SKM-1 (cell line): ENCODE data around the gene TRIM43.
"Not testable (repeated sequence)": the region's sequence is repeated elsewhere in the genome, so short reads cannot be mapped to it uniquely, and the experiment has no call there.

Experiments
- DNase-seq: peaks from one replicate; lab custom pipeline; 2025; ENCODE audit not compliant: unreplicated experiment; lab: John Stamatoyannopoulos, UW

Gene TRIM43

DNA sequence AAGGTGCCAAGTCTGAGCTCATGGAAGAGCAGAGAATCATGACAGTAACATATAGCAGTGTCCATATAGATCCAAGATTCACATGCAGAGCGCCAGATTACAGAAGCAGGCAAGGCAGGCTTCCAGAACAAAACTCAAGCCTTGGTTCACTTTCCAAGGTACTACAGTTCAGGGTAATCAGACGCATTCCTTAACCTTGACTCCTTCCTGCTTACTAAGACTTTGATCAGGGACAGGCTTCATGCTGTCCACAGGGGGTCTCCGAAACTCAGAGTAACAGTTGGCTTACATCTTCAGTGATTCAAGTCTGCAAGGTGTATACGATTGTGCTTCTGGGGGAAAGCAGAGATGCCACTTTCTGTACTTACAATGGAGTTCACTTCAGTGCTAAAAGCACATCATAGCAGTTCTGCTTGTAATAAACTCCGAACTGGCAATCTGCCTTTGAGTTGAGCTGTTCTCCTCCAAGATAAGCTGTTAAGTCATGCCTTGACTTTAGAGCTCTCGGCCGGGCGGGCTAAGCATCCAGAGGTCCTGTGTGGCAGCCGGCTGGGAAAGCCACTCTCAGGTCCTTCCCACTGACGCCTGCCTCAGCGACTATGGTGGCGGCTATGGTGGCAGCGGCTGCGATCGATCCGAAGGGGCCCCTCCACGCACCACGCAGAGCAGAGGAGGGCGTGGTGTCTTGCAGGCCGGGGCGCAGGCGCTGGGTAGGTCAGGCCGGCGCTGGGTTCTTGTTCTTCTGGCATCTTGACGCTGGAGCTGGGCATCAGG, 48.9 kb downstream of the TRIM43 start:
- DNase-seq: not testable (repeated sequence)

DNA sequence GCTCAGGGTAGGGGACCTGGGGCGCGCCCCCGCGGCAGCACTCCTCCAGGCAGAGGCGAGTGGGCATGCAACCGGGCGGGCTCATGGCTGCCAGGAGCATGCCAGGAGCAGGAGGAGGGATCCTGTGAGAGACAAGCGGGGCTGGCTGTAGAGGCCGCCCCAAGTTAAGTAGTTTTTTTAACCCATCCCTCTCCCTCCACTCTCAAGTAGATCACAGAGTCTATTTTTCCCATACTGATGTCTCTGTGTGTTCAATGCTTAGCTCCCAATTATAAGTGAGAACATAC, 49.4 kb downstream of the TRIM43 start:
- not testable (repeated sequence) for DNase-seq

DNA sequence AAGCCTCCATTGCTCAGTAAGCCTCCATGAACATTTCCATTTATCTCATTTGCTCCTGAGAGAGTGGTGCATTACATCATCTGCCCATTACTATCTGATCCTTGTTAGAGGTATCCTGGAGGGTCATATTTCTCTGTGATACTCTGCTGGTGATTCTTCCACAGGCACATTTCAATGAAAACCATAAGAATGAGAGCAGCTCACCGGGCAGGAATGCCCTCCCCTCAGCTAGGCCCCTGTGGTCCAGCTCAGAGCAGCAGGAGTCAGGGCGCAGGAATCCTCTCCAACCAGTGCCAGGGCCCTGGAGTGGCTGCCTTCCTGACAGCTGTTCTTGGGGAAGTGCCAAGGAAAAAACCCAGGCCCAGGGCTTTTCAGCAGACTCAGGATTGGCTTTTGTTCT, 50.0 kb downstream of the TRIM43 start:
- not testable (repeated sequence) for DNase-seq

DNA sequence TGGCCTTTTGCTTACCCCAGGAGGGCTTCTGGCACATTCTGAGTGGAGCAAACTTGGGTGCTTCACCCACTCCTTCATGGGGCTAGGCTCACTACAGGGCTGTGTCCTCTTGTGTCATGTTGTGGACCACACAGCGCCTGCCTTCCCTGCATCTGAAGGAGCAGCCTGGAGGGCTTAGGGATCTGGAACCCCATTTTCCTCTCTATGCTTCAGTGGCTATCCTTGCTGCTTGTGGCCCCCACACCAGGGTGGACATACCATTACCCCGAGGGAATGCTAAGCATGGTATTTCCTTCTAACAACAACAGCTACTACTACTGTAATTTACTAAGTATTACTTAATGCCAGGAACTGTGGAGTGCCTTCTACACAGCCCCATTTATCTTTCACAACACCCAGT, 50.6 kb downstream of the TRIM43 start:
- not testable (repeated sequence) for DNase-seq

DNA sequence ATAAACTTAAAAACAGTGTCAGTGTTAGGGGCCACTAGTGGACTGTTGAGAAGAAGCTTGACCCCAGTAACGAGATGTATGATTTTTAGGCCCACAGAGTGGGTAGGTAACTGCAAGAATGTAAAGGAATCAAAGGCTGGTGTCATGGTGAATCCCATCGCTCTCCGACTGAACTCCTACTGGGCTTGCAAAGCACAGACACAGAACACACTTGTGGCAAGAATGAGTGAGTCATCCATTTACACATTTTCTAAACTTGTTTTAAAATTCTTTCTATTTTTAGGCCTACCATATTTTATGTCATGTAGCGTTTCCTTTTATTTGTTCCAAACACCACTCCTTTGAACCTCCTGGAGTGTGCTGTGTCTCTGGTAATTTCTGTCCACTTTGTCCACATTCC, 51.1 kb downstream of the TRIM43 start:
- DNase-seq: not testable (repeated sequence)

DNA sequence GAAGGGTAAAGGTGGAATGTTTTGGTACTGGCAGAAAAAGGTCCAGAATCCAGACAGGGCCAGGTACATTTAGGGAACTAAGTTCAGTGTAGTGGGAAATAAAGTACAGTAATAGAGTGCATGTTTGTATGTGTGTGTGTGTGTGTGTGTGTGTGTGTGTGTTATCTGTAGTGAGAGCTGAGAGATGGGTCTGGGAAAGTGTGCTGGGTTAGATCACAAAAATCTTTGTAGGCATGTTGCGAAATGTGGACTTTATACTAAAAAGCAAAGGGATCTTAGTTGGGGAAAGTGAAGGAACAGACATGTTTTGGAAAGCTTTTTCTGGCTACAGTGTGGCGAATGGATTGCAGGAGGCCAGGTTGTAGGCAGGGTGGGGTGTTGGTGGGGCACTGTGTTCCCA, 53.5 kb downstream of the TRIM43 start:
- DNase-seq: not testable (repeated sequence)

DNA sequence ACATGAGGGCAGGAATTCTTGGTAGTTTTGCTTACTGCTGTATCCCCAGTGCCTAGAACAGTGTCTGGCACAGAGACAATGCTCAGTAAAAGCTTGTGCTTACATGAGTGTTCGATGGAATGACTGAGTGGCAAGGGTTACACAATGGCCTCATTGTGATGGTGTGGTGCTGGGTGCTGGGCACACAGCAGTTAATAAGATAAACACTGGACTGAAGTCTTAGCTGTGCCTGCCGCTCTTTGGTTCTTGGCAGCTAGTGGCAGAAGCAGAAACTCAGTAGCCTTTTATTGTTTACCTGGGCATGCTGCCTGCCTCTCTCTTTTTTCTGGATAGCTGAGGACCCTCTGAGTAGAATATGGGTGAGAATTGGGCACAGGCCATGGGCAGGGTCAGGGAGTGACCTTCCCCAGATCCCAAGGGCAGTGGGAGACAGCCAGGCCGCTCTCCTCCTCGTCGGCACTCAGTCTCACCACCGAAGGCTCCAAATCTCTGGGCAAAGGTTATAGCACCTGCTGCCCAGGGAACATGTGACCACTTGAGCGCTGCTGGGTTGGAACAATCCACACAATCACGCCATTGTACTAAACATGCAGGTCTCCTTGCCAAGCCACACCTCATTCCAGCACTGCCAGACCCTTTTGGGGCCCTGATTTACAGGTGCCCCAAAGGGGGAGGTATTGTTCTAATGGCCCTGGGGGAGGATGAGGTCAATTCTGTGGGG, 54.6 kb downstream of the TRIM43 start:
- not testable (repeated sequence) for DNase-seq

DNA sequence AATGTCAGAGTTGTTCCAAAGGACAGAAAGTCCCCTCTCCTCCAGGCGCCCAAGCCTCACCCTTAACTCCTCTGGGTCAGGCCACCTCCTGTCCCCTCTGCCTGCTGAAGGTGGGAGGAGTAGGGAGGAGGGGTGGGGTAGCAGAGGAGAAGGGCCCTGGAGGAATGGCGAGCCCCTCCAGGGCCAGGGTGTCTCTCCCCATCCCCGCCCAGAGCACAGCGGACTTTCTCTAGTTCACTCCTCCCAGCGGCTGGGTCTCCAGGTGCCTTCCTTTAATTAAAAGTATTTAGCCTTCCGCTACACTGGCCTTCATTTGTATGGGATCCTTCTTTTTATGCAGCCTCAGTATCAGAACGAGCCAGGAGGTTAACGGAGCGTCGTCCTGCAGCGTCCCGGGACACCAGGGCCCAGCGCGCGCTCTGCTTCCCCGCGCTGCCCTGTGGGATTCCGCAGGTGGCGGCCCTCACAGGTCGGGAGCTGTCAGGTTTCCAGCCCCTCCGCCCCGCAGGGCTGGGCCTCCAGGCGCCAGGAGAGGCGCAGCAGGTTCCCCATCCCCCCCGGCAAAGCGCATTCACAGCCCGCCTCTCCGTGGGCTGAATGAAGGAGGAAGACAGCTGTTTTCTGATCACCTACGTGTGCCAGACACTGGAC, 57.2 kb downstream of the TRIM43 start:
- DNase-seq: not testable (repeated sequence)
